ENCODE measurements around the gene ADH1B.

The ADH1B gene

GRCh38 chr4:99301376-99302164, 19.6 kb downstream of the ADH1B start:
- Histone ChIP-seq H3K9me3 (no peaks in the 10 kb centered on the region), H3K4me3 (ENCODE audit: low read depth in 1 of 2, low read length in 1 of 2) (no peak overlapping the region), H3K4me1 (ENCODE audit: control insufficient read depth in 1 of 2, insufficient read depth in 1 of 2, low read depth in 1 of 2, low read length in 1 of 2) (no peaks in the 10 kb centered on the region), H3K27ac (no peak overlapping the region), H3K27me3 (no peaks in the 10 kb centered on the region), H3K36me3 (no peaks in the 10 kb centered on the region)
- TF ChIP-seq CTCF (IDR thresholded peaks at IDR 0.05), result no peak

GRCh38 chr4:99300934-99301333, 20.3 kb downstream of the ADH1B start:
- no peak overlapping the region for H3K27ac ChIP-seq
- H3K4me3 ChIP-seq (ENCODE audit: low read depth in 1 of 2, low read length in 1 of 2), result no peak overlapping the region
- no peaks in the 10 kb centered on the region for H3K9me3 ChIP-seq
- TF ChIP-seq CTCF (IDR thresholded peaks at IDR 0.05), result no peak
- no peaks in the 10 kb centered on the region for H3K27me3 ChIP-seq
- no peaks in the 10 kb centered on the region for H3K4me1 ChIP-seq (ENCODE audit: control insufficient read depth in 1 of 2, insufficient read depth in 1 of 2, low read depth in 1 of 2, low read length in 1 of 2)
- no peaks in the 10 kb centered on the region for H3K36me3 ChIP-seq

- Histone ChIP-seq H3K4me1 (ENCODE audit: control insufficient read depth in 1 of 2, insufficient read depth in 1 of 2, low read depth in 1 of 2, low read length in 1 of 2) (no peaks in the 10 kb centered on the region), H3K27me3 (no peaks in the 10 kb centered on the region), H3K4me3 (ENCODE audit: low read depth in 1 of 2, low read length in 1 of 2) (no peak overlapping the region), H3K27ac (no peak overlapping the region), H3K36me3 (no peaks in the 10 kb centered on the region), H3K9me3 (no peaks in the 10 kb centered on the region)
- no peak for TF ChIP-seq CTCF (IDR thresholded peaks at IDR 0.05)
These were observed 27.8 kb downstream of the ADH1B start for GRCh38 chr4:99293357-99293756.

- H3K4me1 ChIP-seq (ENCODE audit: control insufficient read depth in 1 of 2, insufficient read depth in 1 of 2, low read depth in 1 of 2, low read length in 1 of 2), result no peaks in the 10 kb centered on the region
- no peaks in the 10 kb centered on the region for H3K27me3 ChIP-seq
- no peaks in the 10 kb centered on the region for H3K36me3 ChIP-seq
- H3K9me3 ChIP-seq, result no peaks in the 10 kb centered on the region
- H3K27ac ChIP-seq, result no peak within 1 kb of the TSS
- no peak for TF ChIP-seq CTCF (IDR thresholded peaks at IDR 0.05)
- H3K4me3 ChIP-seq (ENCODE audit: low read depth in 1 of 2, low read length in 1 of 2), result no peak within 1 kb of the TSS
These were observed 30.1 kb downstream of the ADH1B start, which contains the start of gene ADH1A for GRCh38 chr4:99290848-99291786. ADH1A (minus strand) TSS chr4:99290985; CDS start chr4:99290914, 71 bp downstream.

GRCh38 chr4:99285387-99285786, 35.8 kb downstream of the ADH1B start:
- H3K4me1 ChIP-seq (ENCODE audit: control insufficient read depth in 1 of 2, insufficient read depth in 1 of 2, low read depth in 1 of 2, low read length in 1 of 2), result no peaks in the 10 kb centered on the region
- no peaks in the 10 kb centered on the region for H3K36me3 ChIP-seq
- H3K27me3 ChIP-seq, result no peaks in the 10 kb centered on the region
- no peak overlapping the region for H3K4me3 ChIP-seq (ENCODE audit: low read depth in 1 of 2, low read length in 1 of 2)
- H3K27ac ChIP-seq, result no peak overlapping the region
- no peaks in the 10 kb centered on the region for H3K9me3 ChIP-seq
- TF ChIP-seq CTCF (IDR thresholded peaks at IDR 0.05), result no peak

All from neutrophil (primary cell).